Coronary artery (tissue), 2 donors: ENCODE data around the gene STEAP3.
A peak's percentile ranks its signal among the peaks of the same experiment; 100 is the strongest.

Experiments used
- DNase-seq: peaks from one replicate; pipeline ENCODE4 v3.0.0-alpha.2; 2017; ENCODE audit warnings: low spot score
- H3K27ac ChIP-seq, 2 donors: fragments of 200-600 bp; sonication (generic); one replicate each; pipeline ENCODE4 v1.5.1; 2016 to 2019
- H3K4me3 ChIP-seq: fragments of 200-600 bp; sonication (generic); 2 replicates; pipeline ENCODE4 v1.5.1; 2016; ENCODE audit warnings: mild to moderate bottlenecking, moderate library complexity
- CTCF ChIP-seq: fragments of 200-600 bp; sonication (generic); IDR thresholded peaks from one replicate; pipeline ENCODE4 v1.5.1; 2019; ENCODE audit warnings: antibody characterized with exemption

STEAP3 gene

GRCh38 chr2:119225105-119225865 is 1.7 kb downstream of the STEAP3 start:
- peak overlapping the region; percentile 89 for H3K4me3 ChIP-seq
- no peak for TF ChIP-seq CTCF
- no peak for DNase-seq
- H3K27ac ChIP-seq: no peak overlapping the region

GRCh38 chr2:119225926-119226325 is 2.3 kb downstream of the STEAP3 start:
- no peak for DNase-seq
- no peak for TF ChIP-seq CTCF
- Histone ChIP-seq H3K27ac (no peak overlapping the region), H3K4me3 (no peak overlapping the region)

GRCh38 chr2:119227346-119227745 is 3.7 kb downstream of the STEAP3 start:
- TF ChIP-seq CTCF: no peak
- no peak overlapping the region for H3K27ac ChIP-seq
- no peak overlapping the region for H3K4me3 ChIP-seq
- no peak for DNase-seq

GRCh38 chr2:119228136-119228535 is 4.5 kb downstream of the STEAP3 start:
- DNase-seq: no peak
- H3K27ac ChIP-seq: no peak overlapping the region
- H3K4me3 ChIP-seq: no peak overlapping the region
- no peak for TF ChIP-seq CTCF

- no peak for DNase-seq
- no peak overlapping the region for H3K4me3 ChIP-seq
These were observed 5.3 kb downstream of the STEAP3 start for GRCh38 chr2:119228964-119229363.

GRCh38 chr2:119229716-119230115 is 6.1 kb downstream of the STEAP3 start:
- no peak overlapping the region for H3K4me3 ChIP-seq
- no peak for TF ChIP-seq CTCF
- no peak overlapping the region for H3K27ac ChIP-seq
- no peak for DNase-seq

More at GRCh38 chr2:119228964-119229363, 5.3 kb downstream of the STEAP3 start:
- TF ChIP-seq CTCF: no peak
- no peak overlapping the region for H3K27ac ChIP-seq
